Measurements from ENCODE around the gene FOXN3.

DNA sequence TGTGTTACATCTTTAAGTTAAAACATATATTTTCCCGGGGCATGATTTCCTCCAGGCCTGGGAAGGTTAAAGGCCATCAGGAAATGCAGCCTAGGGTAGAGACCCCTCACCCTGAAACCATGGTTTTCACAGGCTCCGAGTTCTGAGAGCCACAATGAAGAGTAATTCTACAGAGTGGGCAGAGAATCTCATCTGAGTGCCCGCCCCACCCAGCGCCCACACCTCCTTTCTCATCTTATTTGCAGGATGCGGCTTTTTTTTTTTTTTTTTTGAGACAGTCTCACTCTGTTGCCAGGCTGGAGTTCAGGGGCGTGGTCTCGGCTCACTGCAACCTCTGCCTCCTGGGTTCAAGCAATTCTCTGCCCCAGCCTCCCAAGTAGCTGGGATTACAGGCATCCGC, 170.7 kb downstream of the FOXN3 start:
- no peak for TF ChIP-seq POLR2A (IDR thresholded peaks at IDR 0.05; ENCODE audit: low read length)
- no peak for TF ChIP-seq GATA1 (IDR thresholded peaks at IDR 0.05; ENCODE audit: low read depth, low read length)

Measured in erythroblast (primary cell).